PC-3 (cell line): ENCODE measurements around the gene STX7.

Experiments
- EZH2 ChIP-seq: fragments of 300-600 bp; sonication (generic); IDR thresholded peaks from one replicate; pipeline ENCODE4 v1.6.1; 2017; ENCODE audit warnings: antibody characterized with exemption, mild to moderate bottlenecking, low read length; ENCODE audit not compliant: unreplicated experiment
- EZH2phosphoT487 ChIP-seq: fragments of 300-600 bp; sonication (generic); IDR thresholded peaks from 2 replicates; pipeline ENCODE4 v1.6.1; 2018; ENCODE audit warnings: mild to moderate bottlenecking, antibody characterized with exemption, low read length, borderline replicate concordance
- TF ChIP-seq, protein P1 (sequence below): fragments of 300-600 bp; sonication (generic); conservative IDR thresholded peaks from 2 replicates; pipeline ENCODE4 v1.5.1; 2017; ENCODE audit warnings: antibody characterized with exemption, low read depth, mild to moderate bottlenecking, low read length

DNA sequence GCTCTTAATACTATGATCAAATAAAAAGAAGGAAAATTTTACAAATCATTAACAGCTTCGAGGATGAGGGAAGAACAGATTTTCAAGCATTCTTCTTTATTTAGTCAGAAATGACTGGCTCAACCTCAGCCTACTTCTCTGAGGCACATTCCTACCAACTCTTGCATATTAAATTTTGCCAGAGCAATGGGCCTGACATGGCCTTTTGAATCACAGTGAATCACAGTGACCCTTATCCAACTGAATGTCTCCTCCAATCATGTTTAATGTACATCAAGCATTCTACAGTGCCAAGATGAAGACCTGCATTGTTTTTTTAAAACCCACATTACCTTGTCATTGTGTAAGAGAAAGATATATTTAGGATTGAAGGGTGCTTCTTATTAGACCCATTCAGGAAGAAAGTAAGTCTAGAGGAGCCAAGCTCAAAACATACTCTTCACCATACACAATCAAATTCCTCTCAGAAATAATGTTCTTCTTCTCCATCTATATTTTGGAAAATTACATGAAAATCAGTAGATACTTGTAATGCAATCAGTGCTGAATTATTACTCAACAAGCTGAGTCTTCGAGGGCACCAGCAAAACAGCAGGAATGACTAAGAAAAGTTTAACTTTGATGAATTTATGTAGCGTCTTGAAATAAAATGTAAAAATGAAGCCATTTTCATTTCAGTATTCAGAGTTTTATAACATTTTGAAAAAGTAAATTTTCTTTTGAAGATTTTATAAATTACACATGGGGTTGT lies 67.5 kb downstream of the STX7 start:
- TF ChIP-seq EZH2 (no peak), EZH2phosphoT487 (no peak)
- TF ChIP-seq, protein P1, sequence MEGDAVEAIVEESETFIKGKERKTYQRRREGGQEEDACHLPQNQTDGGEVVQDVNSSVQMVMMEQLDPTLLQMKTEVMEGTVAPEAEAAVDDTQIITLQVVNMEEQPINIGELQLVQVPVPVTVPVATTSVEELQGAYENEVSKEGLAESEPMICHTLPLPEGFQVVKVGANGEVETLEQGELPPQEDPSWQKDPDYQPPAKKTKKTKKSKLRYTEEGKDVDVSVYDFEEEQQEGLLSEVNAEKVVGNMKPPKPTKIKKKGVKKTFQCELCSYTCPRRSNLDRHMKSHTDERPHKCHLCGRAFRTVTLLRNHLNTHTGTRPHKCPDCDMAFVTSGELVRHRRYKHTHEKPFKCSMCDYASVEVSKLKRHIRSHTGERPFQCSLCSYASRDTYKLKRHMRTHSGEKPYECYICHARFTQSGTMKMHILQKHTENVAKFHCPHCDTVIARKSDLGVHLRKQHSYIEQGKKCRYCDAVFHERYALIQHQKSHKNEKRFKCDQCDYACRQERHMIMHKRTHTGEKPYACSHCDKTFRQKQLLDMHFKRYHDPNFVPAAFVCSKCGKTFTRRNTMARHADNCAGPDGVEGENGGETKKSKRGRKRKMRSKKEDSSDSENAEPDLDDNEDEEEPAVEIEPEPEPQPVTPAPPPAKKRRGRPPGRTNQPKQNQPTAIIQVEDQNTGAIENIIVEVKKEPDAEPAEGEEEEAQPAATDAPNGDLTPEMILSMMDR, result no peak
